GM12892 (cell line): ENCODE results near the gene AGER. TPM values are rescaled to one million over a fixed set of nuclear protein-coding genes. Genes with fewer than 3 reads are reported as not detected.

Experiments
- DNase-seq: peaks from one replicate; pipeline ENCODE4 v3.0.0; 2011; ENCODE audit not compliant: insufficient read length
- FAIRE-seq: peaks from 2 replicates; lab custom pipeline; 2011; peaks lifted over from hg19 to GRCh38; lab: Jason Lieb, UNC
- POLR2A ChIP-seq: IDR thresholded peaks from 2 replicates; pipeline ENCODE4 v1.6.1; 2011; ENCODE audit warnings: low read depth, low read length, control low read depth
- POLR2AphosphoS5 ChIP-seq: IDR thresholded peaks from 2 replicates; pipeline ENCODE4 v1.6.1; 2011; ENCODE audit warnings: low read depth, low read length, control low read depth
- TAF1 ChIP-seq: IDR thresholded peaks from 2 replicates; pipeline ENCODE4 v1.6.1; 2011; ENCODE audit warnings: low read depth, mild to moderate bottlenecking, control low read depth, low read length, borderline replicate concordance
- polyA plus RNA-seq: library from polyadenylated mRNA; unstranded; fragments of >200 nt; gene quantifications from one replicate; pipeline ENCODE4 v1.2.1, GENCODE V29; 2012; ENCODE audit warnings: missing spikeins, inconsistent platforms; ENCODE audit not compliant: missing spikeins

AGER gene
- polyA plus RNA-seq = 11.2 TPM

GRCh38 chr6:32184084-32184640 is at the start of gene AGER:
Gene AGER, minus strand, starts transcription at chr6:32184253. Its CDS starts 31 bp downstream, at chr6:32184222.
- TF ChIP-seq POLR2A (peak; percentile 36; the same call in 1 of the 2 replicates), POLR2AphosphoS5 (peak; percentile 71), TAF1 (no peak)
- no peak for FAIRE-seq
- DNase-seq = no peak

GRCh38 chr6:32226434-32226833 is 42.4 kb upstream of the AGER start:
- FAIRE-seq = peak; percentile 50
- TF ChIP-seq POLR2A = no peak
- no peak for TF ChIP-seq TAF1
- TF ChIP-seq POLR2AphosphoS5 = no peak

GRCh38 chr6:32224696-32225095 is 40.6 kb upstream of the AGER start:
- TF ChIP-seq POLR2A = no peak
- TF ChIP-seq POLR2AphosphoS5 = no peak
- TF ChIP-seq TAF1 = no peak
- no peak for FAIRE-seq
- DNase-seq = no peak

More at GRCh38 chr6:32226434-32226833, 42.4 kb upstream of the AGER start:
- no peak for DNase-seq

- no peak for FAIRE-seq
Measured at GRCh38 chr6:32223258-32224235, 39.5 kb upstream of the AGER start, which contains the start of gene NOTCH4. Gene NOTCH4, minus strand, starts transcription at chr6:32224067. Its CDS starts 139 bp downstream, at chr6:32223928.

GRCh38 chr6:32222333-32223230 is 38.5 kb upstream of the AGER start:
- TF ChIP-seq TAF1 (no peak), POLR2A (no peak), POLR2AphosphoS5 (no peak)
- DNase-seq = no peak
- FAIRE-seq = no peak

More at GRCh38 chr6:32223258-32224235, 39.5 kb upstream of the AGER start, which contains the start of gene NOTCH4:
- TF ChIP-seq TAF1 = no peak
- TF ChIP-seq POLR2A = no peak
- no peak for TF ChIP-seq POLR2AphosphoS5
- DNase-seq = no peak

- DNase-seq = no peak
- TF ChIP-seq TAF1 = no peak
- no peak for TF ChIP-seq POLR2AphosphoS5
- no peak for TF ChIP-seq POLR2A
- no peak for FAIRE-seq
Measured at GRCh38 chr6:32220021-32220420, 36.0 kb upstream of the AGER start.

GRCh38 chr6:32218167-32218566 is 34.1 kb upstream of the AGER start:
- TF ChIP-seq POLR2A (no peak), TAF1 (no peak), POLR2AphosphoS5 (no peak)
- FAIRE-seq = no peak
- no peak for DNase-seq

- no peak for FAIRE-seq
- DNase-seq = no peak
- TF ChIP-seq TAF1 (no peak), POLR2AphosphoS5 (no peak), POLR2A (no peak)
Measured at GRCh38 chr6:32216998-32217397, 32.9 kb upstream of the AGER start.

- FAIRE-seq = no peak
- no peak for TF ChIP-seq POLR2A
- TF ChIP-seq TAF1 = no peak
- TF ChIP-seq POLR2AphosphoS5 = no peak
- DNase-seq = no peak
Measured at GRCh38 chr6:32216285-32216684, 32.2 kb upstream of the AGER start.

- TF ChIP-seq POLR2A (no peak), TAF1 (no peak), POLR2AphosphoS5 (no peak)
- FAIRE-seq = no peak
- no peak for DNase-seq
Measured at GRCh38 chr6:32215617-32216016, 31.6 kb upstream of the AGER start.

- no peak for FAIRE-seq
- no peak for DNase-seq
- TF ChIP-seq TAF1 (no peak), POLR2A (no peak), POLR2AphosphoS5 (no peak)
Measured at GRCh38 chr6:32214126-32214525, 30.1 kb upstream of the AGER start.
